Osteocyte (in vitro differentiated cells): ENCODE results near the gene RPS6KA5. TPM values are rescaled to one million over a fixed set of nuclear protein-coding genes. Genes with fewer than 3 reads are reported as not detected.

Source experiments
- DNase-seq: peaks from one replicate; pipeline ENCODE4 v3.0.0; 2021; ENCODE audit warnings: mixed read lengths; ENCODE audit not compliant: unreplicated experiment; ENCODE audit errors: extremely low spot score
- H3K27ac Mint-ChIP-seq: one replicate; pipeline ENCODE4 v1.8.0; 2021; ENCODE audit warnings: mild to moderate bottlenecking, mixed read lengths; ENCODE audit not compliant: unreplicated experiment
- H3K27me3 Mint-ChIP-seq: one replicate; pipeline ENCODE4 v1.8.0; 2021; ENCODE audit warnings: mixed read lengths; ENCODE audit not compliant: unreplicated experiment
- H3K36me3 Mint-ChIP-seq: one replicate; pipeline ENCODE4 v1.8.0; 2021; ENCODE audit warnings: mixed read lengths; ENCODE audit not compliant: unreplicated experiment
- H3K4me1 Mint-ChIP-seq: one replicate; pipeline ENCODE4 v1.8.0; 2021; ENCODE audit warnings: mixed read lengths; ENCODE audit not compliant: unreplicated experiment
- H3K4me3 Mint-ChIP-seq: one replicate; pipeline ENCODE4 v1.8.0; 2021; ENCODE audit warnings: mild to moderate bottlenecking, moderate library complexity, mixed read lengths; ENCODE audit not compliant: unreplicated experiment
- H3K9me3 Mint-ChIP-seq: one replicate; pipeline ENCODE4 v1.8.0; 2021; ENCODE audit warnings: mixed read lengths; ENCODE audit not compliant: unreplicated experiment
- CTCF ChIP-seq: fragments of 200-600 bp; sonication (generic); IDR thresholded peaks from 2 replicates; pipeline ENCODE4 v1.5.0; 2021; ENCODE audit warnings: antibody characterized with exemption, mild to moderate bottlenecking, moderate library complexity
- total RNA-seq: library from RNA; stranded (reverse); gene quantifications from 2 replicates; pipeline ENCODE4 v1.2.1, GENCODE V29; 2021

The RPS6KA5 gene
- total RNA-seq, 1 donor from 2014 or later: 3.4 TPM

- H3K9me3 Mint-ChIP-seq: no peaks in the 10 kb centered on the region
- peak overlapping the region; percentile 34 for H3K27ac Mint-ChIP-seq
- H3K27me3 Mint-ChIP-seq: no peaks in the 10 kb centered on the region
Observed at GRCh38 chr14:90850487-90850886, 210.0 kb downstream of the RPS6KA5 start.

GRCh38 chr14:90849787-90850444 lies 210.5 kb downstream of the RPS6KA5 start:
- H3K36me3 Mint-ChIP-seq: no peaks in the 10 kb centered on the region
- no peak overlapping the region for H3K27ac Mint-ChIP-seq
- H3K4me1 Mint-ChIP-seq: peaks cover 4% of the 10 kb centered on the region
- H3K4me3 Mint-ChIP-seq: no peak overlapping the region
- no peaks in the 10 kb centered on the region for H3K9me3 Mint-ChIP-seq
- H3K27me3 Mint-ChIP-seq: no peaks in the 10 kb centered on the region
- DNase-seq: no peak
- no peak for TF ChIP-seq CTCF

More at GRCh38 chr14:90850487-90850886, 210.0 kb downstream of the RPS6KA5 start:
- no peaks in the 10 kb centered on the region for H3K36me3 Mint-ChIP-seq
- TF ChIP-seq CTCF: no peak
- DNase-seq: no peak
- H3K4me3 Mint-ChIP-seq: no peak overlapping the region
- H3K4me1 Mint-ChIP-seq: peaks cover 4% of the 10 kb centered on the region

- Mint-ChIP-seq H3K36me3 (no peaks in the 10 kb centered on the region), H3K27me3 (no peaks in the 10 kb centered on the region), H3K27ac (no peak overlapping the region), H3K4me3 (no peak overlapping the region), H3K9me3 (no peaks in the 10 kb centered on the region), H3K4me1 (peaks cover 4% of the 10 kb centered on the region)
- no peak for DNase-seq
- TF ChIP-seq CTCF: no peak
Observed at GRCh38 chr14:90848944-90849731, 211.3 kb downstream of the RPS6KA5 start.

GRCh38 chr14:90846511-90846910 lies 213.9 kb downstream of the RPS6KA5 start:
- H3K4me3 Mint-ChIP-seq: no peak overlapping the region
- H3K27ac Mint-ChIP-seq: no peak overlapping the region
- H3K4me1 Mint-ChIP-seq: peaks cover 4% of the 10 kb centered on the region
- DNase-seq: no peak
- TF ChIP-seq CTCF: no peak
- no peaks in the 10 kb centered on the region for H3K36me3 Mint-ChIP-seq
- no peaks in the 10 kb centered on the region for H3K27me3 Mint-ChIP-seq
- no peaks in the 10 kb centered on the region for H3K9me3 Mint-ChIP-seq

- DNase-seq: peak; percentile 44
- H3K4me1 Mint-ChIP-seq: peaks cover 3% of the 10 kb centered on the region
- H3K36me3 Mint-ChIP-seq: no peaks in the 10 kb centered on the region
- no peak overlapping the region for H3K4me3 Mint-ChIP-seq
- TF ChIP-seq CTCF: no peak
- H3K27ac Mint-ChIP-seq: no peak overlapping the region
- no peaks in the 10 kb centered on the region for H3K9me3 Mint-ChIP-seq
- no peaks in the 10 kb centered on the region for H3K27me3 Mint-ChIP-seq
Observed at GRCh38 chr14:90844321-90844720, 216.1 kb downstream of the RPS6KA5 start.
